ENCODE measurements around the gene SSBP1.

SSBP1 gene

GRCh38 chr7:141704112-141704511 lies 34.0 kb upstream of the SSBP1 start:
- no peak overlapping the region for H3K4me3 ChIP-seq (ENCODE audit: low read depth, low read length, poor library complexity, severe bottlenecking)
- H3K9me2 ChIP-seq (ENCODE audit: low read depth, low read length): no peaks in the 10 kb centered on the region
- H3K9me3 ChIP-seq (ENCODE audit: low read length): no peaks in the 10 kb centered on the region
- no peak overlapping the region for H3K4me2 ChIP-seq (ENCODE audit: low read length)
- no peak for TF ChIP-seq CTCF (IDR thresholded peaks at IDR 0.05; ENCODE audit: low read length)
- TF ChIP-seq EZH2 (IDR thresholded peaks at IDR 0.05; ENCODE audit: borderline replicate concordance, low read length): no peak
- H3K79me2 ChIP-seq (ENCODE audit: insufficient read depth, low read length): no peaks in the 10 kb centered on the region
- H3K9ac ChIP-seq (ENCODE audit: low read length): no peak overlapping the region
- peaks cover 13% of the 10 kb centered on the region for H3K4me1 ChIP-seq (ENCODE audit: insufficient read depth, low read length, severe bottlenecking)
- H2AFZ ChIP-seq (ENCODE audit: low read length): no peak overlapping the region
- no peaks in the 10 kb centered on the region for H3K36me3 ChIP-seq (ENCODE audit: insufficient read depth, low read length)
- H3K27me3 ChIP-seq (ENCODE audit: insufficient read depth, low read length): peaks cover 5% of the 10 kb centered on the region; the same call in 1 of the 2 replicates
- H3F3A ChIP-seq (ENCODE audit: insufficient read depth, low read length): no peaks in the 10 kb centered on the region
- no peak overlapping the region for H3K27ac ChIP-seq (ENCODE audit: low read depth, low read length, poor library complexity, severe bottlenecking)
- no peaks in the 10 kb centered on the region for H4K20me1 ChIP-seq (ENCODE audit: insufficient read depth, low read length)

- Histone ChIP-seq H3K9me2 (ENCODE audit: low read depth, low read length) (no peaks in the 10 kb centered on the region), H3K9ac (ENCODE audit: low read length) (no peak overlapping the region), H3K4me1 (ENCODE audit: insufficient read depth, low read length, severe bottlenecking) (peaks cover 13% of the 10 kb centered on the region), H3K4me3 (ENCODE audit: low read depth, low read length, poor library complexity, severe bottlenecking) (no peak overlapping the region), H3K9me3 (ENCODE audit: low read length) (no peaks in the 10 kb centered on the region), H4K20me1 (ENCODE audit: insufficient read depth, low read length) (no peaks in the 10 kb centered on the region), H2AFZ (ENCODE audit: low read length) (no peak overlapping the region), H3K79me2 (ENCODE audit: insufficient read depth, low read length) (no peaks in the 10 kb centered on the region), H3F3A (ENCODE audit: insufficient read depth, low read length) (no peaks in the 10 kb centered on the region), H3K27me3 (ENCODE audit: insufficient read depth, low read length) (peaks cover 5% of the 10 kb centered on the region; the same call in 1 of the 2 replicates), H3K36me3 (ENCODE audit: insufficient read depth, low read length) (no peaks in the 10 kb centered on the region), H3K4me2 (ENCODE audit: low read length) (no peak overlapping the region), H3K27ac (ENCODE audit: low read depth, low read length, poor library complexity, severe bottlenecking) (no peak overlapping the region)
- TF ChIP-seq EZH2 (IDR thresholded peaks at IDR 0.05; ENCODE audit: borderline replicate concordance, low read length) (no peak), CTCF (IDR thresholded peaks at IDR 0.05; ENCODE audit: low read length) (no peak)
These were observed 33.4 kb upstream of the SSBP1 start for GRCh38 chr7:141704741-141705140.

GRCh38 chr7:141706239-141707064 lies 31.7 kb upstream of the SSBP1 start:
- no peak for TF ChIP-seq CTCF (IDR thresholded peaks at IDR 0.05; ENCODE audit: low read length)
- no peak for TF ChIP-seq EZH2 (IDR thresholded peaks at IDR 0.05; ENCODE audit: borderline replicate concordance, low read length)

More at GRCh38 chr7:141706239-141707064, 31.7 kb upstream of the SSBP1 start:
- no peaks in the 10 kb centered on the region for H3K79me2 ChIP-seq (ENCODE audit: insufficient read depth, low read length)
- H3K4me3 ChIP-seq (ENCODE audit: low read depth, low read length, poor library complexity, severe bottlenecking): no peak overlapping the region
- no peaks in the 10 kb centered on the region for H3F3A ChIP-seq (ENCODE audit: insufficient read depth, low read length)
- no peak overlapping the region for H2AFZ ChIP-seq (ENCODE audit: low read length)
- H3K4me2 ChIP-seq (ENCODE audit: low read length): no peak overlapping the region
- H3K9me3 ChIP-seq (ENCODE audit: low read length): no peaks in the 10 kb centered on the region
- no peak overlapping the region for H3K27ac ChIP-seq (ENCODE audit: low read depth, low read length, poor library complexity, severe bottlenecking)
- H4K20me1 ChIP-seq (ENCODE audit: insufficient read depth, low read length): no peaks in the 10 kb centered on the region
- H3K27me3 ChIP-seq (ENCODE audit: insufficient read depth, low read length): peaks cover 5% of the 10 kb centered on the region; the same call in 1 of the 2 replicates
- peaks cover 7% of the 10 kb centered on the region for H3K4me1 ChIP-seq (ENCODE audit: insufficient read depth, low read length, severe bottlenecking)
- H3K9ac ChIP-seq (ENCODE audit: low read length): no peak overlapping the region
- H3K36me3 ChIP-seq (ENCODE audit: insufficient read depth, low read length): no peaks in the 10 kb centered on the region
- no peaks in the 10 kb centered on the region for H3K9me2 ChIP-seq (ENCODE audit: low read depth, low read length)

All from OCI-LY1 (cell line).